Progenitor cell of endocrine pancreas (in vitro differentiated cells): Measurements from ENCODE around the gene MRPL14. TPM values are rescaled to one million over a fixed set of nuclear protein-coding genes. Genes with fewer than 3 reads are reported as not detected.

Source experiments
- DNase-seq: peaks from one replicate; pipeline ENCODE4 v3.0.0; 2021; ENCODE audit warnings: low spot score; ENCODE audit not compliant: unreplicated experiment
- H3K27ac Mint-ChIP-seq: 2 replicates; pipeline ENCODE4 v1.8.0; 2021; ENCODE audit warnings: mild to moderate bottlenecking, moderate library complexity, mixed read lengths
- H3K27me3 Mint-ChIP-seq: 2 replicates; pipeline ENCODE4 v1.8.0; 2021; ENCODE audit warnings: mixed read lengths
- H3K36me3 Mint-ChIP-seq: 2 replicates; pipeline ENCODE4 v1.8.0; 2022; ENCODE audit warnings: mixed read lengths; ENCODE audit not compliant: insufficient read depth
- H3K4me1 Mint-ChIP-seq: 2 replicates; pipeline ENCODE4 v1.8.0; 2021; ENCODE audit warnings: low read depth, mixed read lengths
- H3K4me3 Mint-ChIP-seq: 2 replicates; pipeline ENCODE4 v1.8.0; 2021; ENCODE audit warnings: low read depth, mild to moderate bottlenecking, moderate library complexity, mixed read lengths
- H3K9me3 Mint-ChIP-seq: 2 replicates; pipeline ENCODE4 v1.8.0; 2021; ENCODE audit warnings: low read depth, mixed read lengths
- total RNA-seq: library from RNA; stranded (reverse); gene quantifications from 2 replicates; pipeline ENCODE4 v1.2.1, GENCODE V29; 2021
- TF ChIP-seq, protein P1 (sequence below): fragments of 200-600 bp; sonication (generic); IDR thresholded peaks from one replicate; pipeline ENCODE4 v1.5.0; 2021; ENCODE audit warnings: antibody characterized with exemption, mild to moderate bottlenecking; ENCODE audit not compliant: unreplicated experiment

Gene MRPL14
- total RNA-seq, 1 donor from 2014 or later = 51.1 TPM

GRCh38 chr6:44143731-44144130 is 16.5 kb upstream of the MRPL14 start:
- Mint-ChIP-seq H3K4me3 (no peak overlapping the region), H3K27me3 (no peaks in the 10 kb centered on the region), H3K36me3 (peaks cover 26% of the 10 kb centered on the region), H3K27ac (no peak overlapping the region), H3K9me3 (no peaks in the 10 kb centered on the region), H3K4me1 (no peaks in the 10 kb centered on the region)
- no peak for DNase-seq
- TF ChIP-seq, protein P1, sequence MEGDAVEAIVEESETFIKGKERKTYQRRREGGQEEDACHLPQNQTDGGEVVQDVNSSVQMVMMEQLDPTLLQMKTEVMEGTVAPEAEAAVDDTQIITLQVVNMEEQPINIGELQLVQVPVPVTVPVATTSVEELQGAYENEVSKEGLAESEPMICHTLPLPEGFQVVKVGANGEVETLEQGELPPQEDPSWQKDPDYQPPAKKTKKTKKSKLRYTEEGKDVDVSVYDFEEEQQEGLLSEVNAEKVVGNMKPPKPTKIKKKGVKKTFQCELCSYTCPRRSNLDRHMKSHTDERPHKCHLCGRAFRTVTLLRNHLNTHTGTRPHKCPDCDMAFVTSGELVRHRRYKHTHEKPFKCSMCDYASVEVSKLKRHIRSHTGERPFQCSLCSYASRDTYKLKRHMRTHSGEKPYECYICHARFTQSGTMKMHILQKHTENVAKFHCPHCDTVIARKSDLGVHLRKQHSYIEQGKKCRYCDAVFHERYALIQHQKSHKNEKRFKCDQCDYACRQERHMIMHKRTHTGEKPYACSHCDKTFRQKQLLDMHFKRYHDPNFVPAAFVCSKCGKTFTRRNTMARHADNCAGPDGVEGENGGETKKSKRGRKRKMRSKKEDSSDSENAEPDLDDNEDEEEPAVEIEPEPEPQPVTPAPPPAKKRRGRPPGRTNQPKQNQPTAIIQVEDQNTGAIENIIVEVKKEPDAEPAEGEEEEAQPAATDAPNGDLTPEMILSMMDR = no peak

DNA sequence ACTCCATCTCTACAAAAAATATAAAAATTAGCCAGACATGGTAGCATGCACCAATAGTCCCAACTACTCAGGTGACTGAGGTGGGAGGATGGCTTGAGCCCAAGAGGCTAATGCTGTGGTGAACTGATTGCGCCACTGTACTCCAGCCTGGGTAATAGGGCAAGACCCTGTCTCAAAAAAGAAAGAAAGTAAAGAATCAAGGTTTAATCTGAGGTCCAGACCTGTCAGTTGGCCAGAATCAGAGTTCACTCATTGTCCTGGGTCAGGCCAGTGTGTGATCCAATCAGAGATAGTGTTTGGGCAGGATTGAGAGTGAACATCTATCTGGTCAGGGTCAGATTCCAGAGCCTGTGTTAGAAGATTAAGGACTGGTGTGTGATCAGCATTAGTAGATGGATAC is 15.6 kb upstream of the MRPL14 start:
- Mint-ChIP-seq H3K27me3 (no peaks in the 10 kb centered on the region), H3K9me3 (no peaks in the 10 kb centered on the region), H3K36me3 (peaks cover 24% of the 10 kb centered on the region), H3K27ac (no peak overlapping the region), H3K4me1 (no peaks in the 10 kb centered on the region), H3K4me3 (no peak overlapping the region)
- TF ChIP-seq, protein P1 = no peak
- no peak for DNase-seq

DNA sequence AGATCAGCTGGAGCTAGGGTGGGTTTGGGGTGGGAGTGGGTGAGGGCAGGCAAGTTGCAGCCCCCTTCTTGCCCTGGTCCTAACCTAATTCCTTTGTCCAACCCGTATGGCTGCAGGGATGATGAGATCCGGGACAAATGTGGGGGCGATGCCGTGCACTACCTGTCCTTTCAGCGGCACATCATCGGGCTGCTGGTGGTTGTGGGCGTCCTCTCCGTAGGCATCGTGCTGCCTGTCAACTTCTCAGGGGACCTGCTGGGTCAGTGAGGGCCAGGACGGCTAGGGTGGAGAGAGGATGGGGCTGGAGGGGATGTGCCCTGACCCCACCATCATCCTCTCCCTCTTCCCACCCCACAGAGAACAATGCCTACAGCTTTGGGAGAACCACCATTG is 12.1 kb upstream of the MRPL14 start:
- H3K4me1 Mint-ChIP-seq = no peaks in the 10 kb centered on the region
- no peak overlapping the region for H3K27ac Mint-ChIP-seq
- TF ChIP-seq, protein P1 = no peak
- H3K36me3 Mint-ChIP-seq = peaks cover 21% of the 10 kb centered on the region
- no peak overlapping the region for H3K4me3 Mint-ChIP-seq
- no peak for DNase-seq
- H3K9me3 Mint-ChIP-seq = no peaks in the 10 kb centered on the region
- H3K27me3 Mint-ChIP-seq = no peaks in the 10 kb centered on the region

GRCh38 chr6:44138717-44139350 is 11.6 kb upstream of the MRPL14 start:
- Mint-ChIP-seq H3K4me3 (no peak overlapping the region), H3K9me3 (no peaks in the 10 kb centered on the region), H3K27me3 (no peaks in the 10 kb centered on the region), H3K36me3 (peaks cover 16% of the 10 kb centered on the region), H3K27ac (no peak overlapping the region), H3K4me1 (peaks cover 2% of the 10 kb centered on the region)
- no peak for DNase-seq
- TF ChIP-seq, protein P1 = no peak

- TF ChIP-seq, protein P1 = no peak
- Mint-ChIP-seq H3K36me3 (peaks cover 12% of the 10 kb centered on the region), H3K27ac (no peak overlapping the region), H3K27me3 (no peaks in the 10 kb centered on the region), H3K4me1 (peaks cover 11% of the 10 kb centered on the region), H3K4me3 (no peak overlapping the region), H3K9me3 (no peaks in the 10 kb centered on the region)
- DNase-seq = no peak
These were observed 8.6 kb upstream of the MRPL14 start for GRCh38 chr6:44135875-44136274.
